Endothelial cell (in vitro differentiated cells): ENCODE data around the gene ENAH. TPM values are rescaled to one million over a fixed set of nuclear protein-coding genes. Genes with fewer than 3 reads are reported as not detected.

ENCODE experiments used
- DNase-seq: peaks from one replicate; pipeline ENCODE4 v3.0.0; 2021; ENCODE audit warnings: low spot score
- H3K27ac Mint-ChIP-seq: one replicate; pipeline ENCODE4 v1.8.0; 2021; ENCODE audit warnings: mixed read lengths, inconsistent platforms; ENCODE audit not compliant: unreplicated experiment
- H3K27me3 Mint-ChIP-seq: one replicate; pipeline ENCODE4 v1.8.0; 2021; ENCODE audit warnings: mild to moderate bottlenecking, moderate library complexity, mixed read lengths, inconsistent platforms; ENCODE audit not compliant: unreplicated experiment
- H3K36me3 Mint-ChIP-seq: one replicate; pipeline ENCODE4 v1.8.0; 2021; ENCODE audit warnings: mild to moderate bottlenecking, low read depth, mixed read lengths, inconsistent platforms; ENCODE audit not compliant: unreplicated experiment
- H3K4me1 Mint-ChIP-seq: one replicate; pipeline ENCODE4 v1.8.0; 2021; ENCODE audit warnings: mild to moderate bottlenecking, mixed read lengths, inconsistent platforms; ENCODE audit not compliant: unreplicated experiment
- H3K4me3 Mint-ChIP-seq: one replicate; pipeline ENCODE4 v1.8.0; 2021; ENCODE audit warnings: mild to moderate bottlenecking, mixed read lengths, inconsistent platforms; ENCODE audit not compliant: unreplicated experiment
- H3K9me3 Mint-ChIP-seq: one replicate; pipeline ENCODE4 v1.8.0; 2021; ENCODE audit warnings: mixed read lengths, inconsistent platforms; ENCODE audit not compliant: unreplicated experiment
- total RNA-seq: library from RNA; stranded (reverse); fragmentation: NEBNext Ultra II Directional; extraction: Animal tissue kit (Norgen Biotek cat#: 25700); gene quantifications from one replicate; pipeline ENCODE4 v1.2.1, GENCODE V29; 2021; ENCODE audit not compliant: unreplicated experiment
- TF ChIP-seq, protein P1 (sequence below): fragments of 200-600 bp; sonication (generic); IDR thresholded peaks from one replicate; pipeline ENCODE4 v1.5.0; 2021; ENCODE audit warnings: antibody characterized with exemption; ENCODE audit not compliant: unreplicated experiment

Gene ENAH
- total RNA-seq, 1 donor from 2014 or later, result 82.9 TPM

DNA sequence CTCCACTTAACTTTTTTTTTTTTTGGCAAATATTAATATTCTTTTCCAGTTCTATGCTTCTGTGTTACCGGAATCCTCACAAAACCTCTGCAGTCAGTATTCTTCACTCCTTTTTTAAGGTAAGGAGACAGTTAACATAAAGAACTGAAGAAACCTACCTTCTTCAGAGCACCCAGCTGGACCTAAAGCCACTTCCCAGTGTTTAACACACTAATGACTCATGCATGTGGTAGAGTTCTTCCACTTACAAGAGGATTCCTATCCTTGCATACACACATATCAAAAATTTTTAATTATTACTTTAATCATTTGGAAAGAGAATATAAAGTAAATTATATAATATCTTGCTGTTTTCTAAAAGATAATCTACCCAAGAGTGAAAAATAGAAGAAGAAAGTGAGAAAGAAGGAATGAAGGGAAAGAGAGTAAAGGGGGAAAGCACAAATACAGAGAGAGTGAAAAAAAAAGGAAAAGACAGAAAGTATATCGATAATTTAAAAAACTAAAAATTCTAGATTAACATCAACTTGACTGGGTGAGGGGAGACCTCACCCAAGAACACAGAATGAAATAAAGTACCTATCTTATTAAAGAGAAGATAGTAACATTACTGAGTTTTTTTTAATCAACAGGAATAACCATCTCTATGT lies 54.9 kb downstream of the ENAH start:
- H3K4me3 Mint-ChIP-seq, result no peak overlapping the region
- no peaks in the 10 kb centered on the region for H3K4me1 Mint-ChIP-seq
- no peak overlapping the region for H3K27ac Mint-ChIP-seq
- no peaks in the 10 kb centered on the region for H3K9me3 Mint-ChIP-seq
- DNase-seq, result no peak
- no peaks in the 10 kb centered on the region for H3K36me3 Mint-ChIP-seq
- no peaks in the 10 kb centered on the region for H3K27me3 Mint-ChIP-seq
- TF ChIP-seq, protein P1, sequence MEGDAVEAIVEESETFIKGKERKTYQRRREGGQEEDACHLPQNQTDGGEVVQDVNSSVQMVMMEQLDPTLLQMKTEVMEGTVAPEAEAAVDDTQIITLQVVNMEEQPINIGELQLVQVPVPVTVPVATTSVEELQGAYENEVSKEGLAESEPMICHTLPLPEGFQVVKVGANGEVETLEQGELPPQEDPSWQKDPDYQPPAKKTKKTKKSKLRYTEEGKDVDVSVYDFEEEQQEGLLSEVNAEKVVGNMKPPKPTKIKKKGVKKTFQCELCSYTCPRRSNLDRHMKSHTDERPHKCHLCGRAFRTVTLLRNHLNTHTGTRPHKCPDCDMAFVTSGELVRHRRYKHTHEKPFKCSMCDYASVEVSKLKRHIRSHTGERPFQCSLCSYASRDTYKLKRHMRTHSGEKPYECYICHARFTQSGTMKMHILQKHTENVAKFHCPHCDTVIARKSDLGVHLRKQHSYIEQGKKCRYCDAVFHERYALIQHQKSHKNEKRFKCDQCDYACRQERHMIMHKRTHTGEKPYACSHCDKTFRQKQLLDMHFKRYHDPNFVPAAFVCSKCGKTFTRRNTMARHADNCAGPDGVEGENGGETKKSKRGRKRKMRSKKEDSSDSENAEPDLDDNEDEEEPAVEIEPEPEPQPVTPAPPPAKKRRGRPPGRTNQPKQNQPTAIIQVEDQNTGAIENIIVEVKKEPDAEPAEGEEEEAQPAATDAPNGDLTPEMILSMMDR, result no peak

DNA sequence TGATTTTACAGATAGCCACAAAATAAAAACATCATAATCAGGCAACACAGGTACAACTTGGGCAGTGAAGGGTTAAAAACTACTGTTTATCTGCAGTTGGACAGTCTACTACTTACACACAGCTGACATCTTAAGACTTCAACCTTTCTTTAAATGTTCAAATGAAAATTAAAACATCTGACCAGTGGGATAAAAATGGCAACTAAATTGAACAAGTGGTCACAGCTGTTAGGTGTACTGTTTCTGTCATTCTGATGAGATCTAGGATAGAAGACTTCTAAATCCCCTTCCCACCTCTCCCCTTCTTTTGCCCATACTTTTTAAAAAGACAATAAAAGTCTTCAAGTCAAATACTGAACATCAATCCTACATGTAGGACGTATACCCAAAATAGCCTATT lies 56.2 kb downstream of the ENAH start:
- TF ChIP-seq, protein P1, result no peak
- H3K36me3 Mint-ChIP-seq, result no peaks in the 10 kb centered on the region
- no peaks in the 10 kb centered on the region for H3K27me3 Mint-ChIP-seq
- no peak overlapping the region for H3K4me3 Mint-ChIP-seq
- H3K4me1 Mint-ChIP-seq, result no peaks in the 10 kb centered on the region
- H3K9me3 Mint-ChIP-seq, result no peaks in the 10 kb centered on the region
- no peak for DNase-seq
- no peak overlapping the region for H3K27ac Mint-ChIP-seq

DNA sequence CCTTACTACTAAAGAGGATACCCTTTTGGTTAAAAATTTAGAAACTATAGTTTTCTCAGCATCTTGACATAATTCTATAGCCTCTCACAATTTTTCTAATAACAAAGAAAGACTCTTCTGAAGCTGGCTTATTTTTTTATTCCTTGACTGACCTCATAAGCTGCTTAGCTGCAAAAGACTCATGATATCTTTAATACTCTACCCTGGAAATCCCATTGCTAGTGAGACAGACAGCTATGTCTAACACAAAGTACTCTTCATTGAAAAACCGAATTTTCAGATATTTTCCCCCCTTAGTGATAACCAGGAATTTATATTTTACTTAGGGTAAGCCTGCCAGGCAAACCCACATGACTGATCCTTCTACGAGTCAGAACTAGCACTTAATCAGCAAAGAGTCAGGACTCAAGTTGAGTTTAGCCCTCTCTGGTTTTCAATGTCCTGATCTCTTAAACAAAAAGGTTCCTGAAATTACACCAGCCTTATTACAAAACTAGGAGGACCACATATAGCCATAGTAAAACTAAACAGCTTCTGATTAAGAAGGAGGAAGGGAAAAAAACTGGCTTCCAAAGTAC lies 56.9 kb downstream of the ENAH start:
- H3K4me3 Mint-ChIP-seq, result no peak overlapping the region
- no peak for DNase-seq
- TF ChIP-seq, protein P1, result no peak
- H3K27ac Mint-ChIP-seq, result no peak overlapping the region
- no peaks in the 10 kb centered on the region for H3K9me3 Mint-ChIP-seq
- no peaks in the 10 kb centered on the region for H3K27me3 Mint-ChIP-seq
- no peaks in the 10 kb centered on the region for H3K4me1 Mint-ChIP-seq
- H3K36me3 Mint-ChIP-seq, result no peaks in the 10 kb centered on the region

DNA sequence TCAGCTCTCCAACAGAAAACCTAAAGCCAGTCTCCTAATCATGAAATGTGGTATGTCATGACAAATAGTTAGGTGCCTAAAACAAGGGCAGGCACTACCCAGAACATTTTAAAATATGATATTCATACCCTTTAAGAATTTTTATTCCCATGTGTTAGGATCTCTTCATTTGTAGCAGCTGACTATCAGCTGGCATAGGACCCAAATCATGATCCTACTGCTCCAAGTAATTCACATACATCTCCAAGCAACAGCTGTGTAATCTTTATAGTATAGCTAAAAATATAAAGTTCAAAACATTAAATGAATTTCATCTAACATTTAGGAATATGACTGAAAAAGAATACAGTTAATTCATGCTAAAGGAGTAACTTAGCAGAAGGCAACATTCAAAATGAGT lies 57.5 kb downstream of the ENAH start:
- DNase-seq, result no peak
- Mint-ChIP-seq H3K4me1 (no peaks in the 10 kb centered on the region), H3K36me3 (no peaks in the 10 kb centered on the region), H3K27me3 (no peaks in the 10 kb centered on the region), H3K27ac (no peak overlapping the region), H3K4me3 (no peak overlapping the region), H3K9me3 (no peaks in the 10 kb centered on the region)
- TF ChIP-seq, protein P1, result no peak

DNA sequence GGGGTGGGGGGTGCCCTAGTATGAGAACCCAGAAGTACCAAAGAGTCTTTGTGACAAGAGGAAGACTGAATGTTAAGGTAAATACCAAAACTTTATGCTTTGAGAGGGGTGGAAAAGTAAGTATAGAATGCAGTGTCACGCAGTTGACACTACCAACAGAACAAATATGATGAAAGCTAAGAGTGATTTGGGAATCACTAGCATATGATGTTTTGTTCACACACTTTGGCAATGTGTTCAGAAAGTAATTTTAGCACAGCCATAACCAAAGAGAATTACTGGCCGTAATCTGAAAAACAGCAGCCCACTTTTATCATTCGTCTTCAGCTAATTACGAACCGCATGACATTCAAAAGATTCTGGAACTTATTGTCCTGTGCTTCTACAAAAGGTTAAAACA lies 59.5 kb downstream of the ENAH start:
- DNase-seq, result no peak
- Mint-ChIP-seq H3K9me3 (no peaks in the 10 kb centered on the region), H3K27me3 (peaks cover 2% of the 10 kb centered on the region), H3K27ac (no peak overlapping the region), H3K4me3 (no peak overlapping the region), H3K4me1 (no peaks in the 10 kb centered on the region), H3K36me3 (no peaks in the 10 kb centered on the region)
- TF ChIP-seq, protein P1, result no peak
